K562 (cell line): ENCODE measurements around the gene FAM193A. TPM values are rescaled to one million over a fixed set of nuclear protein-coding genes. Genes with fewer than 3 reads are reported as not detected.

Source experiments
- ARHGAP35 ChIP-seq: fragments of 450-650 bp; IDR thresholded peaks from 2 replicates; pipeline ENCODE4 v1.6.1; 2018; ENCODE audit not compliant: partially characterized antibody
- ARID1B ChIP-seq: fragments of 450-650 bp; IDR thresholded peaks from 2 replicates; pipeline ENCODE4 v1.6.1; 2016; ENCODE audit warnings: antibody characterized with exemption, mild to moderate bottlenecking, inconsistent platforms
- ARID3B ChIP-seq: fragments of 250-450 bp; sonication (Bioruptor Pico); IDR thresholded peaks from 2 replicates; pipeline ENCODE4 v1.4.0; 2020; ENCODE audit warnings: borderline replicate concordance
- BRCA1 ChIP-seq, 2 experiments: fragments of 450-650 bp in 1 of 2; sonication (generic) in 1 of 2; formaldehyde crosslinking in 1 of 2; IDR thresholded peaks; 2 replicates each; pipeline versions ENCODE4 v1.5.0 to v1.6.1; 2017 to 2020; ENCODE audit warnings: mild to moderate bottlenecking in 1 of 2, missing genetic modification reagents in 1 of 2
- CBFB ChIP-seq: sonication (generic); formaldehyde crosslinking; IDR thresholded peaks from 2 replicates; pipeline ENCODE4 v1.4.0; 2020; ENCODE audit warnings: mild to moderate bottlenecking, missing genetic modification reagents
- CC2D1A ChIP-seq: fragments of 450-650 bp; IDR thresholded peaks from 2 replicates; pipeline ENCODE4 v1.6.1; 2017; ENCODE audit warnings: mild to moderate bottlenecking
- CCAR2 ChIP-seq: fragments of 200-400 bp; formaldehyde crosslinking; IDR thresholded peaks from 2 replicates; pipeline ENCODE4 v1.6.1; 2017; ENCODE audit warnings: mild to moderate bottlenecking, low read depth, low read length
- CREB1 ChIP-seq, 2 experiments: sonication (generic) in 1 of 2; formaldehyde crosslinking in 1 of 2; IDR thresholded peaks; 2 replicates each; pipeline versions ENCODE4 v1.6.1 to v1.8.0; 2012 to 2022; ENCODE audit warnings: inconsistent platforms in 1 of 2, mild to moderate bottlenecking in 1 of 2, missing genetic modification reagents in 1 of 2, moderate library complexity in 1 of 2
- E2F3 ChIP-seq: fragments of 250-450 bp; sonication (Bioruptor Pico); IDR thresholded peaks from 2 replicates; pipeline ENCODE4 v1.4.0; 2020; ENCODE audit warnings: mild to moderate bottlenecking
- ELF1 ChIP-seq: fragments of 200-800 bp; sonication (Bioruptor generic); IDR thresholded peaks from 2 replicates; pipeline ENCODE4 v1.6.1; 2016; ENCODE audit warnings: missing genetic modification characterization, missing compliant biosample characterization
- ELK3 ChIP-seq: fragments of 450-650 bp; formaldehyde crosslinking; IDR thresholded peaks from 2 replicates; pipeline ENCODE4 v1.4.0; 2020; ENCODE audit warnings: mild to moderate bottlenecking
- ESRRB ChIP-seq: fragments of 250-450 bp; sonication (Bioruptor Pico); IDR thresholded peaks from 2 replicates; pipeline ENCODE4 v1.5.0; 2020; ENCODE audit warnings: mild to moderate bottlenecking, moderate library complexity, borderline replicate concordance
- HDAC6 ChIP-seq: IDR thresholded peaks from 2 replicates; pipeline ENCODE4 v1.6.1; 2012; ENCODE audit warnings: low read depth, mild to moderate bottlenecking, control low read depth, inconsistent platforms, low read length, moderate library complexity
- LEF1 ChIP-seq: fragments of 450-650 bp; IDR thresholded peaks from 2 replicates; pipeline ENCODE4 v1.6.1; 2016; ENCODE audit warnings: mild to moderate bottlenecking
- MIER1 ChIP-seq: fragments of 450-650 bp; IDR thresholded peaks from 2 replicates; pipeline ENCODE4 v1.6.1; 2016; ENCODE audit warnings: antibody characterized with exemption, mild to moderate bottlenecking, low read depth
- MXI1 ChIP-seq: IDR thresholded peaks from 2 replicates; pipeline ENCODE4 v1.6.1; 2011; ENCODE audit warnings: low read depth, mild to moderate bottlenecking, improper control_type of control experiment, low read length
- NR2F6 ChIP-seq: fragments of 450-650 bp; formaldehyde crosslinking; IDR thresholded peaks from 2 replicates; pipeline ENCODE4 v1.4.0; 2020; ENCODE audit warnings: mild to moderate bottlenecking
- NUFIP1 ChIP-seq: fragments of 450-650 bp; IDR thresholded peaks from 2 replicates; pipeline ENCODE4 v1.6.1; 2018; ENCODE audit not compliant: partially characterized antibody
- PHF20 ChIP-seq: fragments of 450-650 bp; IDR thresholded peaks from 2 replicates; pipeline ENCODE4 v1.6.1; 2018; ENCODE audit not compliant: partially characterized antibody
- SRSF7 ChIP-seq: fragments of 200-400 bp; formaldehyde crosslinking; optimal IDR thresholded peaks from 2 replicates; pipeline ENCODE3; 2017; ENCODE audit warnings: mild to moderate bottlenecking, low read depth, low read length
- ZBTB2 ChIP-seq: fragments of 450-650 bp; IDR thresholded peaks from 2 replicates; pipeline ENCODE4 v1.6.1; 2016; ENCODE audit warnings: antibody characterized with exemption
- ZNF175 ChIP-seq: fragments of 200-800 bp; sonication (Bioruptor generic); IDR thresholded peaks from 2 replicates; pipeline ENCODE4 v1.6.1; 2016; ENCODE audit warnings: low read depth, mild to moderate bottlenecking, missing genetic modification characterization, missing compliant biosample characterization
- ZNF41 ChIP-seq: fragments of 250-450 bp; sonication (Bioruptor Pico); conservative IDR thresholded peaks from 2 replicates; pipeline ENCODE4 v1.4.0; 2020; ENCODE audit warnings: mild to moderate bottlenecking
- ZNF444 ChIP-seq: fragments of 250-450 bp; sonication (Bioruptor Pico); IDR thresholded peaks from 2 replicates; pipeline ENCODE4 v1.4.0; 2020; ENCODE audit warnings: mild to moderate bottlenecking, moderate library complexity
- ZNF766 ChIP-seq: fragments of 200-800 bp; sonication (Bioruptor generic); conservative IDR thresholded peaks from 2 replicates; pipeline ENCODE4 v1.6.1; 2016; ENCODE audit warnings: missing genetic modification characterization, missing compliant biosample characterization
- ZSCAN32 ChIP-seq: fragments of 450-650 bp; formaldehyde crosslinking; IDR thresholded peaks from 2 replicates; pipeline ENCODE4 v1.4.0; 2020; ENCODE audit warnings: mild to moderate bottlenecking, moderate library complexity
- polyA plus RNA-seq, 8 experiments: library from polyadenylated mRNA; depleted of rRNA in 4 of 8; stranded (reverse) in 5 of 8; unstranded in 3 of 8; fragments of >200 nt; fragmentation: Nextera tagmentation in 2 of 8; fragmentation: Illumina TruSeq in 1 of 8; extraction: Ambion mirVana in 2 of 8; extraction: Trizol in 1 of 8; gene quantifications; 2 replicates each; pipeline versions ENCODE4 v1.2.1 to v1.2.3, GENCODE V29; 2011 to 2014; ENCODE audit warnings: inconsistent platforms in 1 of 8, missing spikeins in 1 of 8
- total RNA-seq, 7 experiments: library from RNA; depleted of rRNA in 6 of 7; stranded (reverse); fragments of >200 nt in 6 of 7; fragmentation: Illumina TruSeq in 2 of 7; extraction: Trizol in 2 of 7; gene quantifications; 2 replicates each; pipeline versions ENCODE4 v1.2.1 to v1.2.3, GENCODE V29; 2011 to 2021; ENCODE audit warnings: low replicate concordance in 1 of 7

FAM193A gene
- total and polyA plus RNA-seq, 9 of the 15 experiments (the other 6 are each of a cell fraction or from before 2014, with no cell fraction given) = 0.46 to 24.6 (median 9.6) TPM

GRCh38 chr4:2535376-2536192 is 863 bp upstream of the FAM193A start (continued):
- no peak for TF ChIP-seq ARID3B
- no peak for TF ChIP-seq ESRRB (CRISPR knock-in tag)
- TF ChIP-seq CCAR2 = no peak
- TF ChIP-seq ARID1B = no peak
- no peak for TF ChIP-seq ELK3 (CRISPR knock-in tag)
- TF ChIP-seq MXI1 = no peak
- no peak for TF ChIP-seq ZBTB2
- TF ChIP-seq ZNF766 (CRISPR knock-in tag) = no peak
- TF ChIP-seq LEF1 = no peak
- TF ChIP-seq SRSF7 = no peak
- TF ChIP-seq ZNF444 = no peak
- TF ChIP-seq ZNF41 = no peak
- no peak for TF ChIP-seq ZNF175 (CRISPR knock-in tag)
- no peak for TF ChIP-seq CBFB (CRISPR knock-in tag)
- no peak for TF ChIP-seq MIER1
- no peak for TF ChIP-seq E2F3 (CRISPR knock-in tag)
- no peak for TF ChIP-seq ZSCAN32
- TF ChIP-seq CREB1 (IDR thresholded peaks at IDR 0.05) = no peak
- no peak for TF ChIP-seq CREB1 (CRISPR knock-in tag; IDR thresholded peaks at IDR 0.05)
- TF ChIP-seq BRCA1 (IDR thresholded peaks at IDR 0.05) = no peak
- no peak for TF ChIP-seq BRCA1 (CRISPR knock-in tag; IDR thresholded peaks at IDR 0.05)
- TF ChIP-seq ARHGAP35 = no peak
- TF ChIP-seq PHF20 = no peak
- TF ChIP-seq CC2D1A = no peak
- 0 out of 2 replicates have a peak, but pooled peaks have one; percentile 59 for TF ChIP-seq NR2F6 (CRISPR knock-in tag)
- no peak for TF ChIP-seq NUFIP1
- no peak for TF ChIP-seq ELF1
- TF ChIP-seq HDAC6 = no peak
